ENCODE results near the gene CCDC88C.
"Not testable (repeated sequence)": the region's sequence is repeated elsewhere in the genome, so short reads cannot be mapped to it uniquely, and the experiment has no call there.

DNA sequence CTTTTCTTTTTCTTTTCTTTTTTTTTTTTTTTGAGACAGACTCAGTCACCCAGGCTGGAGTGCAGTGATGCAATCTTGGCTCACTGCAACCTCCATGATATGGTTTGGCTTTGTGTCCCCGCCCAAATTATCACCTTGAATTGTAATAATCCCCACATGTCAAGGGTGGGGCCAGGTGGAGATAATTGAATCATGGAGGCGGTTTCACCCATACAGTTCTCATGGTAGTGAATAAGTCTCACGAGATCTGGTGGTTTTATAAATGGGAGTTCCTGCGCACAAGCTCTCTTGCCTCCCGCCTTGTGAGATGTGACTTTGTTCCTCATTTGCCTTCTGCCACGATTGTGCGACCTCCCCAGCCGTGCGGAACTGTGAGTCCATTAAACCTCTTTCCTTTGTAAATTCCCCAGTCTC lies 7.9 kb upstream of the CCDC88C start:
- TF ChIP-seq, protein P1, sequence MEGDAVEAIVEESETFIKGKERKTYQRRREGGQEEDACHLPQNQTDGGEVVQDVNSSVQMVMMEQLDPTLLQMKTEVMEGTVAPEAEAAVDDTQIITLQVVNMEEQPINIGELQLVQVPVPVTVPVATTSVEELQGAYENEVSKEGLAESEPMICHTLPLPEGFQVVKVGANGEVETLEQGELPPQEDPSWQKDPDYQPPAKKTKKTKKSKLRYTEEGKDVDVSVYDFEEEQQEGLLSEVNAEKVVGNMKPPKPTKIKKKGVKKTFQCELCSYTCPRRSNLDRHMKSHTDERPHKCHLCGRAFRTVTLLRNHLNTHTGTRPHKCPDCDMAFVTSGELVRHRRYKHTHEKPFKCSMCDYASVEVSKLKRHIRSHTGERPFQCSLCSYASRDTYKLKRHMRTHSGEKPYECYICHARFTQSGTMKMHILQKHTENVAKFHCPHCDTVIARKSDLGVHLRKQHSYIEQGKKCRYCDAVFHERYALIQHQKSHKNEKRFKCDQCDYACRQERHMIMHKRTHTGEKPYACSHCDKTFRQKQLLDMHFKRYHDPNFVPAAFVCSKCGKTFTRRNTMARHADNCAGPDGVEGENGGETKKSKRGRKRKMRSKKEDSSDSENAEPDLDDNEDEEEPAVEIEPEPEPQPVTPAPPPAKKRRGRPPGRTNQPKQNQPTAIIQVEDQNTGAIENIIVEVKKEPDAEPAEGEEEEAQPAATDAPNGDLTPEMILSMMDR (IDR thresholded peaks at IDR 0.05) = not testable (repeated sequence)
- TF ChIP-seq CBX8 (IDR thresholded peaks at IDR 0.05); MYC (IDR thresholded peaks at IDR 0.05; ENCODE audit: borderline replicate concordance, low read length); POLR2A (IDR thresholded peaks at IDR 0.05; ENCODE audit: low read length); ELK1 (IDR thresholded peaks at IDR 0.05; ENCODE audit: low read depth, low read length); JUNB (IDR thresholded peaks at IDR 0.05); KDM1A (IDR thresholded peaks at IDR 0.05; ENCODE audit: low read depth); ESRRA (IDR thresholded peaks at IDR 0.05; ENCODE audit: borderline replicate concordance, low read length); FOXS1 (CRISPR knock-in tag; IDR thresholded peaks at IDR 0.05); JUN (IDR thresholded peaks at IDR 0.05); HDAC2 (IDR thresholded peaks at IDR 0.05): not testable (repeated sequence)
- TF ChIP-seq, protein P2, sequence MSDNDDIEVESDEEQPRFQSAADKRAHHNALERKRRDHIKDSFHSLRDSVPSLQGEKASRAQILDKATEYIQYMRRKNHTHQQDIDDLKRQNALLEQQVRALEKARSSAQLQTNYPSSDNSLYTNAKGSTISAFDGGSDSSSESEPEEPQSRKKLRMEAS (IDR thresholded peaks at IDR 0.05) = not testable (repeated sequence)
- TF ChIP-seq, protein P3, sequence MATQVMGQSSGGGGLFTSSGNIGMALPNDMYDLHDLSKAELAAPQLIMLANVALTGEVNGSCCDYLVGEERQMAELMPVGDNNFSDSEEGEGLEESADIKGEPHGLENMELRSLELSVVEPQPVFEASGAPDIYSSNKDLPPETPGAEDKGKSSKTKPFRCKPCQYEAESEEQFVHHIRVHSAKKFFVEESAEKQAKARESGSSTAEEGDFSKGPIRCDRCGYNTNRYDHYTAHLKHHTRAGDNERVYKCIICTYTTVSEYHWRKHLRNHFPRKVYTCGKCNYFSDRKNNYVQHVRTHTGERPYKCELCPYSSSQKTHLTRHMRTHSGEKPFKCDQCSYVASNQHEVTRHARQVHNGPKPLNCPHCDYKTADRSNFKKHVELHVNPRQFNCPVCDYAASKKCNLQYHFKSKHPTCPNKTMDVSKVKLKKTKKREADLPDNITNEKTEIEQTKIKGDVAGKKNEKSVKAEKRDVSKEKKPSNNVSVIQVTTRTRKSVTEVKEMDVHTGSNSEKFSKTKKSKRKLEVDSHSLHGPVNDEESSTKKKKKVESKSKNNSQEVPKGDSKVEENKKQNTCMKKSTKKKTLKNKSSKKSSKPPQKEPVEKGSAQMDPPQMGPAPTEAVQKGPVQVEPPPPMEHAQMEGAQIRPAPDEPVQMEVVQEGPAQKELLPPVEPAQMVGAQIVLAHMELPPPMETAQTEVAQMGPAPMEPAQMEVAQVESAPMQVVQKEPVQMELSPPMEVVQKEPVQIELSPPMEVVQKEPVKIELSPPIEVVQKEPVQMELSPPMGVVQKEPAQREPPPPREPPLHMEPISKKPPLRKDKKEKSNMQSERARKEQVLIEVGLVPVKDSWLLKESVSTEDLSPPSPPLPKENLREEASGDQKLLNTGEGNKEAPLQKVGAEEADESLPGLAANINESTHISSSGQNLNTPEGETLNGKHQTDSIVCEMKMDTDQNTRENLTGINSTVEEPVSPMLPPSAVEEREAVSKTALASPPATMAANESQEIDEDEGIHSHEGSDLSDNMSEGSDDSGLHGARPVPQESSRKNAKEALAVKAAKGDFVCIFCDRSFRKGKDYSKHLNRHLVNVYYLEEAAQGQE (IDR thresholded peaks at IDR 0.05) = not testable (repeated sequence)

Measured in A549 (cell line).